ENCODE results near the gene PARD3.

DNA sequence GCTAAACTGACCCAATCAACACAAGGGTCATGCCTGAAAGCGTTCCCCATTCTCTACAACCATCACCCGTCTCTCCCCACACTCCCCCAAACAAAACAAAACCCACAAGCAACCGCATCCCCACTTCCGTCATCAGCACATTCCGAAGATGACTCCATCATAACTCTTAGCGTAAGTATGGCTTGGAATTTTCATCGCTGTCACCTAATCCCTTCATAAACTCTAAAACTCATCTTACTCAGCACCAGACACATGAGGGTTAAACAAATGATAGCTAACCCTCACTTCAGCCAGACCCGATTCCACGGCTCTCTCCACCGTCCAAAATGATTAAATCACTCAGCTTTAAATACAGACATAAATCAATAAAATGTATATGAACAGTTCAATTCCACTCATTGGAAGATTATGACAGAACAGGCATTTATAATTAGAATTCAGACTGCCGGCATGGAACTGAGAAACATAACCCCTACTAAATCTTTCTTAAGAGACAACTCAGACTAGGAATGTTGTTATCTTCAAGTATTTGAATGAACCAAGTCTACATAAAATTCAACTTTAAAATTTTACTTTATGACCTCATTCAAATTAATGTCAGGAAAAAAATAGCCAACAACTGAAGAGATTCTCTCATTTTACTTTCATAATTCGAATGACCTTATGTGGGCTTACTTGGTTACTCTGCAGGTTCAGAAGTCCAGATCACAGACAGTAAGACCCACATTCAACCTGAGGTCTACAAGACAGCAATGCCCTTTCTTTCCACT is 215.9 kb downstream of the PARD3 start:
- TF ChIP-seq CBX2 (IDR thresholded peaks at IDR 0.05; ENCODE audit: borderline replicate concordance, low read depth) (no peak), CTCF (IDR thresholded peaks at IDR 0.05) (no peak)

Measured in A549 (cell line).